CD4-positive, alpha-beta T cell (primary cell): ENCODE measurements around the gene DNAAF8. TPM values are rescaled to one million over a fixed set of nuclear protein-coding genes. Genes with fewer than 3 reads are reported as not detected.
A peak's percentile ranks its signal among the peaks of the same experiment; 100 is the strongest.

ENCODE experiments used
- ATAC-seq: fragments of 200-7000 bp; cut with Tn5 transposase; one replicate; pipeline ENCODE4 v1.10.0; 2022; ENCODE audit warnings: mild to moderate bottlenecking; ENCODE audit not compliant: poor library complexity
- CTCF ChIA-PET: fragments of 350-600 bp; sonication (Branson Sonifier 250); formaldehyde crosslinking; loops from one replicate; lab custom pipeline; 2021; ENCODE audit warnings: antibody characterized with exemption, inconsistent platforms; lab: Charles Lee
- POLR2A ChIA-PET: fragments of 350-600 bp; sonication (Branson Sonifier 250); formaldehyde crosslinking; loops from one replicate; lab custom pipeline; 2021; ENCODE audit warnings: antibody characterized with exemption, inconsistent platforms; lab: Charles Lee
- DNase-seq, 14 experiments: peaks; one replicate each; pipeline ENCODE4 v3.0.0-alpha.2; 2013 to 2020; ENCODE audit warnings: mixed read lengths in 2 of 14
- H3K27ac ChIP-seq, 2 donors: one replicate each; pipeline versions ENCODE4 v1.5.1 to v1.7.0; 2013; ENCODE audit warnings: low read length in 2 of 2, low read depth in 1 of 2, mild to moderate bottlenecking in 1 of 2
- H3K27me3 ChIP-seq, 2 experiments: 1 replicate in 1 of 2; 2 replicates in 1 of 2; pipeline versions ENCODE4 v1.6.1 to v1.7.0; 2013; ENCODE audit warnings: low read length in 2 of 2, control low read depth in 1 of 2, mild to moderate bottlenecking in 1 of 2, moderate library complexity in 1 of 2; ENCODE audit not compliant: insufficient read depth in 2 of 2, control insufficient read depth in 1 of 2
- H3K36me3 ChIP-seq: one replicate; pipeline ENCODE4 v1.6.1; 2013; ENCODE audit warnings: low read length, control low read depth; ENCODE audit not compliant: insufficient read depth
- H3K4me1 ChIP-seq: one replicate; pipeline ENCODE4 v1.6.1; 2013; ENCODE audit warnings: low read length, control low read depth; ENCODE audit not compliant: insufficient read depth
- H3K4me3 ChIP-seq: one replicate; pipeline ENCODE4 v1.5.1; 2013; ENCODE audit warnings: mild to moderate bottlenecking, low read length, moderate library complexity
- H3K9me3 ChIP-seq, 2 experiments: 1 replicate in 1 of 2; 2 replicates in 1 of 2; pipeline versions ENCODE4 v1.6.1 to v1.7.0; 2013; ENCODE audit warnings: low read length in 2 of 2, mild to moderate bottlenecking in 2 of 2, control low read depth in 1 of 2, moderate library complexity in 1 of 2; ENCODE audit not compliant: control insufficient read depth in 1 of 2, insufficient read depth in 1 of 2
- H3K27ac Mint-ChIP-seq: one replicate; pipeline ENCODE4 v1.8.0; 2020; ENCODE audit warnings: mixed read lengths
- H3K27me3 Mint-ChIP-seq: one replicate; pipeline ENCODE4 v1.8.0; 2021; ENCODE audit warnings: mixed read lengths
- H3K36me3 Mint-ChIP-seq: one replicate; pipeline ENCODE4 v1.8.0; 2021; ENCODE audit warnings: low read depth, mixed read lengths
- H3K4me1 Mint-ChIP-seq: one replicate; pipeline ENCODE4 v1.8.0; 2021; ENCODE audit warnings: low read depth, mixed read lengths
- H3K4me3 Mint-ChIP-seq: one replicate; pipeline ENCODE4 v1.8.0; 2020; ENCODE audit warnings: mild to moderate bottlenecking, mixed read lengths
- H3K9me3 Mint-ChIP-seq: one replicate; pipeline ENCODE4 v1.8.0; 2020; ENCODE audit warnings: mixed read lengths
- intact Hi-C, 2 experiments: fragments of 100-400 bp; cut with DNase I in 1 of 2; cut with micrococcal nuclease in 1 of 2; formaldehyde crosslinking; loops; one replicate each; pipeline versions ENCODE4 v1.15.1 to v1.9.0; 2023 to 2025; cut with DNase I, micrococcal nuclease
- total RNA-seq, 174 experiments: library from RNA in 2 of 174; stranded (reverse) in 2 of 174; gene quantifications; one replicate each; pipeline ENCODE4 v1.2.3 and lab custom pipeline; 2021 to 2026
- TF ChIP-seq, protein P1 (sequence below): fragments of 200-600 bp; IDR thresholded peaks from one replicate; pipeline ENCODE4 v1.8.0; 2022; ENCODE audit warnings: antibody characterized with exemption, mild to moderate bottlenecking

The DNAAF8 gene
- total RNA-seq, 2 experiments from 2014 or later = 0.25 TPM; not detected in 1

DNA sequence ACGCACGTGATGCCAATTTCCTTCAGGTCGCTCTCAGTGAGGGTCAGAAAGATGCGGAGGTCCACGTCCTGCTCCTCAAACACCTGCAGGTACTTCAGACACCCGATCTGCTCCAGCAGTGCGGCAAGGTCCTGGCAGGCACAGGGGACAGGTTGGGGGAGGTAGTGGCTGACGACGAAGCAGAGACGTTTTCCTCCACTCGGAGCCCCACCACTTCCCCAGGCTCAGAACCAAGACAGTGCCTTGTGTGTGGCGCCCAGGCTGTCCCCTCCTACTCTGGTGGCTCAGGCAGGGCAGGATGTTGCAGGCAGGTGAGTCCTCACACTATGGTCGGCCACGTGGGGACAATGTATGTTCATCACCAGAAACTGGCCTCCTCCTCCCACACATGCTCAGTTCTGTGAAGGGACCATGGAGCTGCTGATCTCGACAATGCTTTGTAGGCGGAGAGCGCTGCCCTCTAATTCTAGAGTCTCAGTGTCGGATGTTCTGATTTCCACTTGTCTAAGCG, 35.2 kb upstream of the DNAAF8 start:
- H3K4me1 ChIP-seq = peaks cover 19% of the 10 kb centered on the region
- no peaks in the 10 kb centered on the region for H3K27me3 Mint-ChIP-seq
- peaks cover 34% of the 10 kb centered on the region for H3K36me3 Mint-ChIP-seq
- H3K4me1 Mint-ChIP-seq = no peaks in the 10 kb centered on the region
- H3K27ac Mint-ChIP-seq = no peak overlapping the region
- DNase-seq (peak in 1 of 14 experiments; percentile 12), ATAC-seq (no peak)
- no peaks in the 10 kb centered on the region for H3K27me3 ChIP-seq
- H3K9me3 Mint-ChIP-seq = no peaks in the 10 kb centered on the region
- H3K27ac ChIP-seq = no peak overlapping the region
- H3K9me3 ChIP-seq = no peaks in the 10 kb centered on the region
- intact Hi-C loops = loop anchor here in 1 of 2 experiments (10.0 kb wide), 3 partner anchors 274 to 396 kb away; partner anchors contain the start of genes DNAJA3, EEF2KMT and NAGPA
- H3K36me3 ChIP-seq = peaks cover 75% of the 10 kb centered on the region
- TF ChIP-seq, protein P1, sequence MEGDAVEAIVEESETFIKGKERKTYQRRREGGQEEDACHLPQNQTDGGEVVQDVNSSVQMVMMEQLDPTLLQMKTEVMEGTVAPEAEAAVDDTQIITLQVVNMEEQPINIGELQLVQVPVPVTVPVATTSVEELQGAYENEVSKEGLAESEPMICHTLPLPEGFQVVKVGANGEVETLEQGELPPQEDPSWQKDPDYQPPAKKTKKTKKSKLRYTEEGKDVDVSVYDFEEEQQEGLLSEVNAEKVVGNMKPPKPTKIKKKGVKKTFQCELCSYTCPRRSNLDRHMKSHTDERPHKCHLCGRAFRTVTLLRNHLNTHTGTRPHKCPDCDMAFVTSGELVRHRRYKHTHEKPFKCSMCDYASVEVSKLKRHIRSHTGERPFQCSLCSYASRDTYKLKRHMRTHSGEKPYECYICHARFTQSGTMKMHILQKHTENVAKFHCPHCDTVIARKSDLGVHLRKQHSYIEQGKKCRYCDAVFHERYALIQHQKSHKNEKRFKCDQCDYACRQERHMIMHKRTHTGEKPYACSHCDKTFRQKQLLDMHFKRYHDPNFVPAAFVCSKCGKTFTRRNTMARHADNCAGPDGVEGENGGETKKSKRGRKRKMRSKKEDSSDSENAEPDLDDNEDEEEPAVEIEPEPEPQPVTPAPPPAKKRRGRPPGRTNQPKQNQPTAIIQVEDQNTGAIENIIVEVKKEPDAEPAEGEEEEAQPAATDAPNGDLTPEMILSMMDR = no peak
- ChIA-PET CTCF (no interaction called here), POLR2A (interaction anchor here (0.9 kb wide), 1 partner anchor 23 kb away, joined by 3 read pairs; no protein-coding TSS in a partner anchor)
- peak overlapping the region; percentile 15 for H3K4me3 Mint-ChIP-seq
- H3K4me3 ChIP-seq = no peak overlapping the region

DNA sequence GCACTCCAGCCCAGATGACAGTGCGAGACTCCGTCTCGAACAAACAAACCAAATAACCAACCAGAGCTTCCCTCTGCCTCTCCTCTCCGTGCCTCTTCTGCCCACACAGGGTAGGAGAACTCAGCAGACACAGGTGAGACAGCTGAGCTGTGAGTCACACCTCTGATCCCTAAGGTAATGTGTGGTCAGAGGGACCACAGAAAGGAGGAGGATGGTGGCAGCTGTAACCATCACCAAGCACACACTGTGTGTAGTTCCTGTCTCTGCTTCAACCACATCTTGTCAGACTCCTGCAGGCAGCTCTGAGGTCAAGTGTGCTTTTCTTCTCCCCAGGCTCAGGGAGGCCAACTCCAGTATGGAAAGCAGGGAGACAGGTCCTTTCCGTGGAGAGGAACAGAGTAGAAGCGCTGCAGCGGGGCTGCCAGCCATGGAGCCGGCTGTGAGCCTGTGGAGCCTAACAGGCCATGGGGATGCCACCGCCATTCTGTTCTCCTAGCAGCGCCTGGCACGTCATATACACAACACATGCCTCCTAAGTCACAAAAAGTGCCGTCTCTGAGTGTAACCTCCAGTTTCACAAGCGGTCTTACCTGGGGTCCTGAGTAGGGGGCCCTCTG, 33.8 kb upstream of the DNAAF8 start:
- ATAC-seq = peak; percentile 62
- Mint-ChIP-seq H3K27ac (no peak overlapping the region), H3K9me3 (no peaks in the 10 kb centered on the region), H3K36me3 (peaks cover 44% of the 10 kb centered on the region), H3K27me3 (no peaks in the 10 kb centered on the region), H3K4me3 (no peak overlapping the region), H3K4me1 (no peaks in the 10 kb centered on the region)
- peaks cover 78% of the 10 kb centered on the region for H3K36me3 ChIP-seq
- ChIA-PET CTCF (no interaction called here), POLR2A (no interaction called here)
- no peaks in the 10 kb centered on the region for H3K9me3 ChIP-seq
- no peak overlapping the region for H3K4me3 ChIP-seq
- TF ChIP-seq, protein P1 = no peak
- intact Hi-C loops = no loop called here
- H3K27me3 ChIP-seq = no peaks in the 10 kb centered on the region
- peak in 6 of 14 experiments; percentile 15 to 77 (median 44) for DNase-seq
- peaks cover 7% of the 10 kb centered on the region for H3K4me1 ChIP-seq
- no peak overlapping the region for H3K27ac ChIP-seq

DNA sequence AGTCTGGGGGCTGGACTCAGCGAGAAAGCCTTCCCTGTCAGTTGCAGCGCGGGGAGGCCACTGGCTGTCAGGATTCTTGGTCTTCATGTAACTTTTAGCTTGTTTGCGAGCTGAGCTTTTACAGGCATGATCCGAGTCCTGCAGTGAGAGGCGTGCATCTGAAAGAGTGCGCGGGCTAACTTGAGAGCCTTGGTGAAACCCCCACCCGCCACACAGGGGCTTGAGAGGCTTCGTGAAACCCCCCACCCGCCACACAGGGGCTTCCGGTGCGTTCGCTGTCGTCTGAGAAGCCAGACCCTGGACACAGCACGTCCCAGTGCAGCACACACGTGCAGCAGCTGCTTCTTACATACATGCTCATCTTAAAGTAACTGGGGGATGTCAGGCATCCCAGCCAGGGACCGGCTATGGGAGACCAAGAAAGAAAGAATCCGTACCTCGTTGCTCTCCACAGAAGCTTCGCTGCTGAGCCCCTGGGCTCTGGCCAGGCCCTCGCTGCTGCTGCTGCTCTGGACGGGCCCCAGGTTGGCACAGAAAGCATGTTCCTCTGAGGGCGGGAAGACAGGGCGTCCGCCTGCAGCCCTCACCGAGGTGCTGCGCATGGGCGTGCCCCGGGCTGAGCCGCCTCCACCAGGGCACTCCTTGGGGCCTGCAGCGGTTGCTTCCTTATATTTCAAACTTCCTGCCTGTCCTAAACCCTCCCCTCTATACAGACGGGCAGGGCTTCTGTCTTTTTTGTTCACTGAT, 33.2 kb upstream of the DNAAF8 start:
- H3K4me3 ChIP-seq = no peak overlapping the region
- peak in 1 of 14 experiments; percentile 10 for DNase-seq
- peaks cover 71% of the 10 kb centered on the region for H3K36me3 ChIP-seq
- Mint-ChIP-seq H3K4me3 (no peak overlapping the region), H3K36me3 (peaks cover 40% of the 10 kb centered on the region), H3K27ac (no peak overlapping the region), H3K27me3 (no peaks in the 10 kb centered on the region), H3K9me3 (no peaks in the 10 kb centered on the region), H3K4me1 (no peaks in the 10 kb centered on the region)
- H3K27me3 ChIP-seq = no peaks in the 10 kb centered on the region
- H3K27ac ChIP-seq = no peak overlapping the region
- ATAC-seq = no peak
- no peaks in the 10 kb centered on the region for H3K9me3 ChIP-seq
- peaks cover 7% of the 10 kb centered on the region for H3K4me1 ChIP-seq
- CTCF ChIA-PET = no interaction called here
- POLR2A ChIA-PET = no interaction called here
- TF ChIP-seq, protein P1 = no peak
- intact Hi-C loops = no loop called here
